Activated CD4-positive, alpha-beta T cell treated with anti-CD3 and anti-CD28 coated beads for 4 hours (primary cell): Measurements from ENCODE around the gene BSG.

ENCODE experiments used
- DNase-seq, 2 donors: peaks; one replicate each; pipeline ENCODE4 v3.0.0-alpha.2; 2020

The BSG gene

DNA sequence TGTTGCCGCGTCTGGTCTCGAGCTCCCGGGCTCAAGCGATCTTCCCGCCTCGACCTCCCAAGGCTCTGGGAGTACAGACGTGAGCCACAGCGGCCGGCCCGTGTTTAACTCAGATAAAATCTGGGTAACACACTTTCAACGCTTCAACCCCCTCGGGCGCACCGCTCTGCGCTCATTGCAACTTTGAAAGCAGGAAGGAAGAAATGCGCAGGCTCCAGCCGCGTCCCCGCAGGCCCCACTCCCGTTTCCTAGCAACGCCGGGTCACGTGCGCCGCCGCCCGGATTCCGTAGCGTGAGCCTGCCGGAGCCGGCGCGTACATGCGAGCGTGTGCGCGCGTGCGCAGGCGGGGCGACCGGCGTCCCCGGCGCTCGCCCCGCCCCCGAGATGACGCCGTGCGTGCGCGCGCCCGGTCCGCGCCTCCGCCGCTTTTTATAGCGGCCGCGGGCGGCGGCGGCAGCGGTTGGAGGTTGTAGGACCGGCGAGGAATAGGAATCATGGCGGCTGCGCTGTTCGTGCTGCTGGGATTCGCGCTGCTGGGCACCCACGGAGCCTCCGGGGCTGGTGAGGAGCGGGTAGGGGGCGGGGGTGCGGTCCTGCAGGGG lies at the start of gene BSG:
TSS of gene BSG (plus strand) at position 457 of the 603 bp plus-strand sequence. CDS start at position 496, 39 bp downstream.
- DNase-seq, result peak; percentile 97 to 98

DNA sequence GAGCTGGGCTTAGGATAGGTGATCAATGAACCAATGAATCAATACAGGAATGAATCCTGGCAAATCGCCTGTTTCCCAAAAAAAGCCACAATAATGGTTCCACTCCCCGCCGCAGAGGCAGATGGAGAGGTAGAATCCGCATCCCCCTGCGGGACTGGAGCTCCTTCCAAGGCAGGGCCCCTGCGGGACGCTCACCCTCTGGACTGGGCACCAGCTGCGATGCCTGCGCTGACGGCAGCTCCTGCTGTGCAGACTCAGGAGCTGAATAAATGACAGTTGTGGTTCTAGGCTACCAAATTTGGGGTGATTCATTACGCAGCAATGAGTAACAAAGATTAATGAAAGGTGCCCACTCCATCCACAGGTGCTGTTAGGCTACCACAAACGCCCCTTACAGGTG lies 49.7 kb upstream of the BSG start:
- no peak for DNase-seq

DNA sequence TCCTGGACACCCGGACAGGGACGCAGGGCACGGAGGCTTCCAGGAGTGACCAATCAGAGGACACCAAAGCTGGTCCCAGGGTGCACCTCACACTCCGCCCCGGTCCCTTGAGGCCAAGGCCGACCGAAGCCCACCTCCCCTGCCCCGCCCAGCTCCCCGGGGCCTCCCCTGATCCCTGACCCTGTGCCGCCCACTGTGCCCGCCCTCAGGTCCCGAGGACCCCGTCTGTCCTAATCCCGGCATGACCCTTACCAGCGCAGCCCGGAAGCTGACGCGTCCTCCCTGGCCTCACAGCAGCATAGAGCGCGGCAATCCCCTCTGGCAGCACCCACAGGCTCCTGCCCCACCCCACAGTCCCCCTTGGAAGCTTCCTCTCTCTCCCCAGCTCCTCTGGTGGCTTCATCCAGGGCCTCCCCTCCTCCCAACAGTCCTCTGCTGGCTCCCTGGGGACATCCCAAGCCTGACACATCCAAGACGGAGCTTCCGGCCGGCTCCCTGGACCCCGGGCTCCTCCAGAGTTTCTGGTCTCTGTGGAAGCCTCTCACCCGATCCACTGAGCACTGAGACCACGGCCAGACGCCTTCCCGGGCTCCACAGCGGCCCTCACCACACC lies 48.2 kb upstream of the BSG start:
- DNase-seq, result no peak

DNA sequence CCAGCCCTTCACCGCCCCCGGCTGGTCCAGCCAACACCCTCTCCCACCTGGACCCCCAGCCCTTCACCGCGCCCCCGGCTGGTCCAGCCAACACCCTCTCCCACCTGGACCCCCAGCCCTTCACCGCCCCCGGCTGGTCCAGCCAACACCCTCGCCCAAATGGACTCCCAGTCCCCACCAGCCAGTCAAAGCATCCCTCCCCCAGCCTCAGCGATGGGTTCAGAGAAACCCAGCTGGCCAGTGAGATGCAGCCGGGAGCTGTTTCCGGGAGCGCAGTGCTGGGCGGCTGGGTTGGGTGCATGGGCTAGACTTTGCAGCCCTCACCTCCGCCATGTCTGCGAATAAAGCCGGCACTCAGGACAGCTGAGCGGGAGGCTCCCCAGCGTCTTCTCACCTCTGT lies 47.4 kb upstream of the BSG start:
- DNase-seq, result no peak

DNA sequence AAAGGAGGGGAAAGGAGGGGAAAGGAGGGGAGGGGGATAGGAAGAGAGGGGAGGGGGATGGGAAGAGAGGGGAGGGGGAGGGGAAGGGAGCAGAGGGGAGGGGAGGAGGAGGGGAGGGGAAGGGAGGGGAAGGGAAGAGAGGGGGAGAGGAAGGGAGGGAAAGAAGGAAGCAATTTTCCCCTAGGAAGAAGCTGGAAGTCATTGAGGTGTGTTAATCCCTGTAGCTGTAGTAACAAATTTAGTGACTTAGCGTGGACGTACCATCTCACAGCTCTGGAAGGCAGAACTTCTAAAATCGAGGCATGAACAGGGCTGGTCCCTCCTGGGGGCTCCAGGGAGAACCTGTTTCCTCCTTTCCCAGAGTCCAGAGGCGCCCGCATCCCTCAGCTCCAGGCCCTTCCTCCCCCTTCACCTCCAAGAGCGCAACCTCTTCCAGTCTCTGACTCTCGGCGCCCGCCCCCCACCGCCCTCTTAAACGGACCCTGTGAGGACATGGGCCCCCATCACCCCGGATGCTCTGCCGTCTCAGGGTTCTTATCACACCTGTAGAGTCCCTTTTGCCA lies 46.5 kb upstream of the BSG start:
- DNase-seq, result no peak

DNA sequence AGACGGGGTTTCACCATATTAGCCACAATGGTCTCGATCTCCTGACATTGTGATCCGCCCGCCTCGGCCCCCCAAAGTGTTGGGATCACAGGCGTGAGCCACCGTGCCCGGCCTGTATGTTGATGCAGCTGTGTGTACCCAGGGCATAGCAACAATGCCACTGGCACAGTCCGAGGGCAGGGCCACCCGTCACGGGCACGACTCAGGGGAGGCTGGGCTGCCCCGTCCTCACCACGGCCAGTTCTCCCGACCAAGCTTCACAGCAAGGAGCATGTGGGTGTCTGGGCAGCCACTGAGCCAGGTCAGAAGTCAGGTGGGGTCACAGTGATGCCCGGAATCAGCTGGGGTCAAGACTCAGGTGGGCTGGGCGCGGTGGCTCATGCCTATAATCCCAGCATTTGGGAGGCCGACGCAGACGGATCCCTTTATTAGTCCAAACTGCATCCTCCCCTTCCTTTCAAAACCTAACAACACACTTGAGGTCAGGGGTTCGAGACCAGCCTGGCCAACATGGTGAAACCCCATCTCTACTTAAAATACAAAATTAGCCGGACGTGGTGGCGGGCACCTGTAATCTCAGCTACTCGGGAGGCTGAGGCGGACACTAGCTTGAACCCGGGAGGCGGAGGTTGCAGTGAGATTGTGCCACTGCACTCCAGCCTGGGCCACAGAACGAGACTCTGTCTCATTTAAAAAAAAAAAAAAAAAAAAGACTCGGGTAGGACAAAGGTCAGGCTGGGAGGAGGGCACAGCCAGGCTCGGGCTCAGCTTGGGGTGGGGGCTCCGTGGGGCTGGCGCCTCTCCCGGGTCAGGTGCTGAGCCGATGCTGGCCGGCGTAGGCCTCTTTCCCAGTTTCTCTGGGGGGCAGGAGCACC lies 42.0 kb upstream of the BSG start:
- DNase-seq, result no peak

DNA sequence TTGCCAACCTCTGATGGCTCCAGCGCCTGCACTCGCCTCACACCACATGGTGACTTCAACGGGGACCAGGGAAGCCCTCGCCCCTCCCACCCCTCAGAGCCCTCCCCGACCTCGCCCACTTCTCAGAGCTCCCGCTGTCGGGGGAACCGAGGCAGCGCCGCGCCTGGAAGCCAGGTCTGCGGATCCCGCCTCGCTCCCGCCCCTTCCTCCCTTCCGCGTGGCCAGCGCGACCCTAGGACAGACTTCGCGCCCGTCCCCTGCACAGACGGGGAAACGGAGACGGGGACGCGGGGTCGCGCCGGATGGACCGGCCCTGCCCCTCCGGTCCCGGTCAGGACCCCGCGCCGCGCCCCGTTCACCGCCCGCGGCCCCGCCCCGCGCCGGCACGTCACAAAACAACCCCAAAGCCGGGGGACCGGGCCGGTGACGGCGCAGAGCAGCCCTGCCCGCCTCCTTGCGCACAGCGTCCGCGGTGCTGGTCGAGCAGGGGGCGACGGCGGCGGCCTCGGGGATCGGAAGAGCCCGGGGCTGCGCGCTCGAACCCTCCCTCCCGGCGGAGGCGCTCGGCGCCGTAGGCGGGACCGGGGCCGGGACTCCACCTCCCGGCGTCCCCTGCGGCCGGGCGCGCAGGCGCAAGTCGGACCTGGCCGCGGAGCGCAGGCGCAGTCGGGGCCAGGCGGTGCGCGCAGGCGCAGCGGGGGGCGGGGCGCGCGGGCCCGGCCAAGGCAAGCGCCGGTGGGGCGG lies 41.2 kb upstream of the BSG start:
- DNase-seq, result peak; percentile 81 to 86

DNA sequence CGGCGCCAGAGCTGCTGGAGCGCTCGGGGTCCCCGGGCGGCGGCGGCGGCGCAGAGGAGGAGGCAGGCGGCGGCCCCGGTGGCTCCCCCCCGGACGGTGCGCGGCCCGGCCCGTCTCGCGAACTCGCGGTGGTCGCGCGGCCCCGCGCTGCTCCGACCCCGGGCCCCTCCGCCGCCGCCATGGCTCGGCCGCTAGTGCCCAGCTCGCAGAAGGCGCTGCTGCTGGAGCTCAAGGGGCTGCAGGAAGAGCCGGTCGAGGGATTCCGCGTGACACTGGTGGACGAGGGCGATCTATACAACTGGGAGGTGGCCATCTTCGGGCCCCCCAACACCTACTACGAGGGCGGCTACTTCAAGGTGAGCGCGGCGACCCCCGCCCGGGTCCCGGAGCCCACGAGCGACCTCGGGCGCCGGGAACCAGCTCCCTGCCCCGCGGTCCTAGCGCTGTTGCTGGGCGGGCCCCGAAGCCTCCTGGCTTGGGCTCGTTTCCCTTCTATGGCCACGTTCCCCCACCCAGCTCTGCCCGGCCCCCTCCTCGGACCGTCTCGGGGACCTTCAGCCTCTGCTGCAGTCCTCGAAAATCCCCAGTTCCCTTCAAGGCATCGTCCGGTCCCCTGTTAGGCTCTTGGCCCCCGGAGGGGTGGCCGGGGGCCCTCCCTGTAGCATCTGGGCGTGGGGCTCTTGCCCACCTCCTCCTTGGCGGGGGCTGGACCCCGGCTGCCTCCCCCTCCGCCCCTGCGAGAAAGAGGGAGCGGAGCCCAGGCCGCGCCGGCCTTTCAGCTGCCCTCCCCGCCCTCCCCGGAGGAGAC lies 40.4 kb upstream of the BSG start, which contains the start of gene CDC34:
TSS of gene CDC34 (plus strand) at position 8 of the 808 bp plus-strand sequence. CDS start at position 180, 172 bp downstream.
- DNase-seq, result no peak

DNA sequence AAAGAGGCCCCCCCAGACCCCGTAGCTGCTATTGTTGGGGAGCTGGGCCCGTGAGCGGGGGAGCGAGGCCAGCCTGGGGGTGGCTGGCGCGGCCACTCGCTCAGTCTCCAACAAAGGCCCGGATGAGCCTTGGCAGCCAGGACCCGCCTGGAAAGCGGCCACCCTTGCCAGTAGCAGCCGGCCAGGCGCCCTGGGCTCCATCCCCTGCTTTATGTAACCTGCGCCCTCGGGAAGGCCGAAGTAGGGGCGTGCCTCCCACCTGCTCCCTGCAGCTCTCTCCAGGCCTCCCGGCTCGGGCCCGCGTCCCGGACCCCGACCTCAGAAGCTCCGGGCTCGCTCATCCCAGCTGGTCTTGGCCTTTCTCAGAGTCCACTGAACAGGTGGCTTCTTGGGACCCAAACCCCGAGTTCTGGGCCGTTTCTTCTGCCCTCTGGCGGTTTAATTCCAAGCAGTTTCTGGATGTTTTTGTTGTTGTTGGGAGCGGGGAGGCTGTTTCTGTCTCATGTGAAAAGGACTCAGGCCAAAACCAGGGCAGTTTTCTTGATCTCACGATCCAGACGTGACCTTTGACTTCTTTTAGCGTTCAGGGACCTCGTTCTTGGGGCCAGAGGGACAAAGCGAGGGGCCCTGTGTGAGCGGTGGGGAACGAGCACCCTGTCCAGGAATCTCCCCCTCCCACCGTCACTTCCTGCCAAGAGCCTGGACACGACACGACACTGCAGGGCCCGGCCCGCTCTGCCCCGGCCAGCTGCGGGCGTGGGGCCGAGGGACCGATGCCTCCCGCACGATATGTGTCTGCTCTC lies 39.6 kb upstream of the BSG start:
- DNase-seq, result peak; percentile 33 to 50

DNA sequence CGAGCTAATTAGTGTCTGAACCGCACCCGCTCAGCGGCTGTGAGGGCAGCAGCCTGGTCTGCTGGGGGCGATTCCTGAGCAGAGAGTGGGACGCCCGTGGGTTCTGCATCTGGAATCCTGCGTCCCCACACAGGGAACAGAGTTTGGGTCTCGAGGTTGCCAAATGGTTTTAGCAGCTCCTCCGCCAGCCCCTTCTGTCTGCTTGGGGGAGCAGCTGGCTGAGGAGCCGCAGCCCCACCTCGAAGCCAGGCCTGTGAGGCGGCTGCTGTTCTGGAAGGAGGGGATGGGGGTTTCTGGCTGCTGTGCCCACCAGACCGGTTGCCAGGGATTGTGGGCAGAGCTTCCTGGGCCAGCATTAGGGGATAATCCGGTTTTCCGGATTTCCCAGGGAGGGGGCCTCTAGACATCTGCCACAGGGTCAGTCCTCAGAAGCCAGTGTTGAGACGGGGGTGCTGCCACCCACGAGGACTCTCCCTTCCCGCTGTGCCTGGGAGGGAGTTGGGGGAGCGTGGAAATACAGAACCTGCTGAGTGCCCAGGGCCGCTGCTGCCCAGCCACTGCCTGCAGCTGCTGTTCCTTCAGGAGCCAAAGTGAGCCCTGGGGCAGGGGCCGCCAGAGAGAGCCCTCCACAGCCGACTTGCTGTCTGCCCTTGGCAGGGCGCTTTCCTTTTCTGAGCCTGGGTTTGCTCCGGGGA lies 38.9 kb upstream of the BSG start:
- no peak for DNase-seq

DNA sequence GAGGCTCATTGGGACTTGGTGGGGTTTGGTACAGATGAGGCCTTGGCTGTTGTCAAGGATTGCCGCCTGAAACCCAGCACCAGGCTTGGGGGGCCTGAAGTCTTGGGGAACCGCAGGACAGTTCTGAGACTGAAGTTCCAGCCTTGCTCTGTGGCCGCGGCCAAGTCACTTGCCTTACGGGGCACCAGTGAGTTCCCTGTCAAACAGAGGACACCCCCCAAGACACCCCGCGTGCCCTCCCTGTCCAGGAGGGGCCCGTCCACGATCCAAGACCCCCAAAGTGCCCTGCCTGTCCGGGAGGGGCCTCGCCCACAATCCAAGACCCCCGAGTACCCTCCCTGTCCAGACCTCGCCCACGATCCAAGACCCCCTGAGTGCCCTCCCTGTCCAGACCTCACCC lies 38.3 kb upstream of the BSG start:
- no peak for DNase-seq

DNA sequence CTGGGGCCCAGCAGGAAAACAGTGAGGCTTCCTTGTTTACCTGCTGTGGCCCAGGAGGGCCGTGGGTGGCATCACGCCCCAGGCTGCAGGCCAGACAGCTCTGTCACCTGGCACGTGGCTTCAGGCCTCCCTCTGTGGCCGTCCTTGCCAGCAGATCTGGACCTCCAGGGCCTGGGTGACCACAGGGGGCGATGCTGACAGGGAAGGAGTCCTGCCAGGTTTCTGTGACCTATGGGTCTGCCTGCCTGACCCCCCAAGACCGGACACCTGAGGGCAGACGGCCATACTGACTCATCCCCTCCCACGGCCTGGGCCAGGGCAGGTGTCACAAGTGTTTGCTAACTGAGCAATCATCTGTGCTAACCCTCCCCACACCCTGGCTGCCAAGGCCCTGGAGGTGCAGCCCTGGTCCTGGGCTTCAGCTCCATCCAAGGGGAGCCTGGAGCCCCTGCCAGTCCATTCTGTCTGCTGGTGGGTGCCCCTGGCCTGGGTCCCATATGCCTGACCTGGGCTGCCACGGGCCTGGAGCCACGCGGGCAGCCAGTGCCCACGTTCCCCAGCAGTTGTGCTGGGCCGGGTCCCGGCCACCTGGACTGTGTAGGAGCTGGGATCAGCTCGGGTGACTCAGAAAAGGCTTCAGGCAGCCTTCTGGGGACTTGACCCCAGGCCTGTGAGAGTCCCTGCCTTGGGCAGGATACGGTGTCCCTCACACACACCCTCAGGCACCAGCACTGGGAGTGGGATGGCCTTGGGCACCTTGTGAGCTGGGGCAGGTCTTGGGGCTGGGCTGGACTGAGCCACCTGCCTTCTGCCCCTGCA lies 37.2 kb upstream of the BSG start:
- no peak for DNase-seq

DNA sequence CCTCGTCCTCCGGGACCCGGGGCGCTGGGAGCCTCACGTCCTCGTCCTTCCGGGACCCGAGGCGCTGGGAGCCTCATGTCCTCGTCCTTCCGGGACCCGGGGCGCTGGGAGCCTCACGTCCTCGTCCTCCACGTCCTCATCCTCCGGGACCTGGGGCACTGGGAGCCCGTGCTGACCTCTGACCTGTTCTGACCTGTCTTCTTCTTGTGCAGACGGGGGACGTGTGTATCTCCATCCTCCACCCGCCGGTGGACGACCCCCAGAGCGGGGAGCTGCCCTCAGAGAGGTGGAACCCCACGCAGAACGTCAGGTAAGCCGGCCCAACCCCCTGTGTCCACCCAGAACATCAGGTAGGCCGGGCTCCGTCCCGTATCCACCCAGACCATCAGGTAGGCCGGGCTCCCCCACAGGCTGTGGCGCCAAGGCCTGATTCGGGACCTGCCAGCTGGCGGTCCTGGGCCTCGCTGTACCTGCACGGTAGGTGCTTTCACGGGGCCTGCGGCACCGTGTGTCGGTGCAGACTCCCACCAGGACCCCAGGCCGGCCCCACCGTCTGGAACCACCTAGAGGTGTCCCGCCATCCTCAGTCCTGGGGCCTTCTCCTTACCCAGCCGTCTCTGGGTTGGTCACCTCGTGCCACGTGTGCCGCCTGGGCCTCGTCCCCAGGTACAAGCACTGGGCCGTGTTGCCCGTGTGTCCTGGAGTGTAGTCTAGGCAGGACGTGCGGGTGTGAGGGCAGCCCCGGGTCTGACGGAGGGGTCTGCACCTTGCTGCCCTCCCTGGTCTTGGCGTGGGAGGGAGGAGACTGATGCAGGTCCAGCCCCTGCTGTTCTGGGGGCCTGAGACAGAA lies 36.1 kb upstream of the BSG start:
- DNase-seq, result no peak

DNA sequence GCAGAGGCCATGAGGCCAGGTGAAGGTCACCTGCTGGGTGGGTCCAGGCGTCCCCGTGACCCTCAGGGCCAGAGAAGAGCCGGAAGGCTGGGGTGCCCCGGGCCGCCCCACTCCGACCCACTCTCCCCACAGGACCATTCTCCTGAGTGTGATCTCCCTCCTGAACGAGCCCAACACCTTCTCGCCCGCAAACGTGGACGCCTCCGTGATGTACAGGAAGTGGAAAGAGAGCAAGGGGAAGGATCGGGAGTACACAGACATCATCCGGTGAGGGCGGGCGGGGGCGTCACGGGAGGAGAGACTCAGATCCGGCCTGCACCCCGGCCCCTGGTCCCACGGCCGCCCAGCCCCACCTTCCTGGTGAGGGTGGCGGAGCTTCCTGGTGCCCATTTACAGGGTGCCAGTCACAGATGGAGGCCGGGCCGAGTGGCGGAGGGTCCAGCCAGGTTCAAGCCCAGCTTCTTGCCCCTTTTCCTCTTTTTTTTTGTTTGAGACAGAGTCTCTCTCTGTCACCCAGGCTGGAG lies 35.5 kb upstream of the BSG start:
- no peak for DNase-seq

DNA sequence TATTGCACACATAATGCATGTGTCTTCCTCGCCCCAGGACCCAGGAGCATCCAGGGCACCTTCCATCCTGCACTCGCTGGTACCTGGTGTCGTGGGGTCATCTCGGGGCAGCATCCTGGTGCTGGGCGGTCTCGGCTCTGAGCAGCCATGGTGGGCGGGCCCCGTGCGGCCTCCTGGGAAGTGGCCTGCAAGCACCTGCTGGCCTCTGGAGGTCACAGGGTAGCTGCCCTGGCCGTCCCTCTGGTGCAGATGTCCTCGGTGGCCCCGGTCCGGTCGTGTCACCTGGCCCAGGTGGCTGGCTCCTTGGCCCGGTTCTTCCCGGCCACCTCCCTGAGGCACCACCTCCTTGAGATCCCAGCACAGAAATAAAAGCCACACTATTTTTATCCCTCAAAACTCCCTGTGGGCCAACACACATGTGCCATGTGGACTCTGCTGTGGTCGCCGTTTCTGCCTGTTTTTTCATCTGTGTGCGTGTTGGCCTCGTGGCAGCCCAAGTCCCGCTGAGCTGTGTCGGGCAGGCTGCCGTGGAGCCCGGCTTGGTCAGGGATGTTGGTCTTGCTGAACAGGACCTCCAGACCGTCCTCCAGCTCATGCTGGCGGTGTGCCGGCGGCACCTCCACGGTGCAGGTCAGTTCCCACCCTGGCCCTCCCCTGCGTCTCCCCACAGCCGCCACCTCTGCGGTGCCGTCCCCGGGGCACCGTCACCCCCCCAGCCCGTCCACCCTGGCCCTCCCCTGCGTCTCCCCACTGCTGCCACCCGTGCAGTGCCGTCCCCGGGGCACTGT lies 33.6 kb upstream of the BSG start:
- no peak for DNase-seq

DNA sequence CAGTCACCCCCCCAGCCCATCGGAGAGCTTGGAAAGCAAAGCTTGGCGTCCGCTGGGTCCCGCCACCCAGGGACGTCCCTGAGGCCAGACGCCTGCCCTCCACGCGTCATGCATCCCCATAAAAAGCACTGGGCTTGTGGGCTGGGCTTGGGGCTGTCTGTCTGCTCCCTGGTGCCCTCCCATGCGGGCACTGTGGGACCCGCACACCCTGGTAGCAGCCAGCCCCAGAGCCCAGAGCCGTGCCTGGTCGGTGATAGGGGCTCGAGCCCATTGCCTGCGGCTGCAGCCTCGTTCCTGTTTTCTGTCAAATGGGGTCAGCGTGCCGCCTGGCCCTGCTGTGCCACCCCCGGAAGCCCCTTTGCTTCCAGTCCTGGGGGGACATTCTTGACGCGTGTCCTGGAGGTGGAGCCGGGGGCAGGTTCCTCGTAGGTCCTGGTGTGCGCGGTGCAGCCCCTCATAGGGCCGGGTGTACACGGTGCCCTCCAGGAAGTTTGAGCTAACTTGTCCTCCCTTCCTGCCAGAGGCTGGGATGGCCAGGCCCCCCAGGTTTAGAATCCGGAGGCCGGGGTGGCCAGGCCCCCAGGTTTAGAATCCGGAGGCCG lies 32.9 kb upstream of the BSG start:
- DNase-seq, result no peak
